Measurements from ENCODE around the gene LRMDA. TPM values are rescaled to one million over a fixed set of nuclear protein-coding genes. Genes with fewer than 3 reads are reported as not detected.

The LRMDA gene
- total and polyA plus RNA-seq, 2 of the 8 experiments (the other 6 are each of a cell fraction or from before 2014, with no cell fraction given), result 0.86 to 2.8 TPM

DNA sequence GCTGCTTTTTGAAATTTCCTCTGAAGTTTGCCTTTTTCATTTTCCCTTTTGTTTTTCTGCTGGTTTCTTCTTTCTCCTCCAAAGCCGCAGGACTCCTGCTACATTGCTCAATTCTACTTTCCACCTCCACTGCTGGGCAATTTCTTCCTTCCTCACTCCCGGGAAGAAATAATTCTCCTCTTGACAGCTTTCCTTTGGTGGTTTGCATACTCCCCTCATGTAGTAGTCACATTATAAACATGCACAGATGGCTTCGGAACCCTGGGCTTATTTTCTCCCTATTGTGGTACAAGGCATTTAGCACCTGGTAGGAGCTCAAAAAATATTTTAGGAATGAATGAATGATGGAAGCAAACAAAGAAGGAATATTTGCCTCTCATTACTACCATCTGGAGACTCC lies 977.2 kb downstream of the LRMDA start:
- no peak overlapping the region for H2BK120ac ChIP-seq (replicated peaks; ENCODE audit: low read depth, low read length)
- no peak overlapping the region for H2BK12ac ChIP-seq (ENCODE audit: low read depth, low read length)
- 82% methylated on average over 3 of the region's 3 CpGs; no CpG with 5 or more reads in 1 of the 2 experiments for WGBS, 2 experiments (ENCODE audit: extremely low coverage in 1 of 2, insufficient coverage in 1 of 2, insufficient read length in 1 of 2, insufficient replicate concordance in 2 of 2, low coverage in 1 of 2, low lambda C conversion rate in 2 of 2, missing lambda C conversion rate in 1 of 2)
- H3K27me3 ChIP-seq (replicated peaks in 1 of 4; ENCODE audit: control insufficient read depth in 3 of 4, extremely low read depth in 1 of 4, insufficient read depth in 3 of 4, low read length in 3 of 4), result no peaks in the 10 kb centered on the region
- no peak overlapping the region for H3K27ac ChIP-seq (ENCODE audit: low read depth, low read length)
- H3K56ac ChIP-seq (replicated peaks; ENCODE audit: insufficient read length, low read depth, low read length), result no peak overlapping the region
- CTCF ChIA-PET (ENCODE audit: partially characterized antibody), result interaction anchor here (0.5 kb wide), 1 partner anchor 619 kb away, joined by 3 read pairs; no protein-coding TSS in a partner anchor
- H3K79me2 ChIP-seq (ENCODE audit: control insufficient read depth in 1 of 2, insufficient read depth in 2 of 2, low read length in 2 of 2), result no peaks in the 10 kb centered on the region
- TF ChIP-seq TEAD4 (IDR thresholded peaks at IDR 0.05; ENCODE audit: low read depth, low read length), result no peak
- no peak for TF ChIP-seq POU5F1 (IDR thresholded peaks at IDR 0.05; ENCODE audit: low read depth, low read length)
- TF ChIP-seq, protein P1, sequence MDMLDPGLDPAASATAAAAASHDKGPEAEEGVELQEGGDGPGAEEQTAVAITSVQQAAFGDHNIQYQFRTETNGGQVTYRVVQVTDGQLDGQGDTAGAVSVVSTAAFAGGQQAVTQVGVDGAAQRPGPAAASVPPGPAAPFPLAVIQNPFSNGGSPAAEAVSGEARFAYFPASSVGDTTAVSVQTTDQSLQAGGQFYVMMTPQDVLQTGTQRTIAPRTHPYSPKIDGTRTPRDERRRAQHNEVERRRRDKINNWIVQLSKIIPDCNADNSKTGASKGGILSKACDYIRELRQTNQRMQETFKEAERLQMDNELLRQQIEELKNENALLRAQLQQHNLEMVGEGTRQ (IDR thresholded peaks at IDR 0.05; ENCODE audit: low read length), result no peak
- TF ChIP-seq JUN (IDR thresholded peaks at IDR 0.05; ENCODE audit: low read depth, low read length), result no peak
- no peak for TF ChIP-seq TAF1 (IDR thresholded peaks at IDR 0.05; ENCODE audit: low read depth, low read length)
- TF ChIP-seq RAD21 (IDR thresholded peaks at IDR 0.05 in 1 of 2, conservative IDR thresholded peaks at IDR 0.05 in 1 of 2; ENCODE audit: low read depth in 2 of 2, low read length in 2 of 2), result no peak
- TF ChIP-seq, protein P2, sequence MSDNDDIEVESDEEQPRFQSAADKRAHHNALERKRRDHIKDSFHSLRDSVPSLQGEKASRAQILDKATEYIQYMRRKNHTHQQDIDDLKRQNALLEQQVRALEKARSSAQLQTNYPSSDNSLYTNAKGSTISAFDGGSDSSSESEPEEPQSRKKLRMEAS (IDR thresholded peaks at IDR 0.05), result no peak
- H4K8ac ChIP-seq (ENCODE audit: extremely low read depth, insufficient read depth, low read length), result no peak overlapping the region
- H3K36me3 ChIP-seq (ENCODE audit: control insufficient read depth in 2 of 4, insufficient read depth in 4 of 4, low read length in 3 of 4), result no peaks in the 10 kb centered on the region; a peak in 1 of 8 replicates
- H2BK15ac ChIP-seq (ENCODE audit: low read length), result no peak overlapping the region
- no peaks in the 10 kb centered on the region for H3K79me1 ChIP-seq (ENCODE audit: low read depth, low read length)
- H3K9me3 ChIP-seq (ENCODE audit: insufficient read depth in 2 of 2, low read depth in 1 of 2, low read length in 1 of 2), result no peaks in the 10 kb centered on the region
- H3K4me3 ChIP-seq (ENCODE audit: extremely low read depth in 1 of 4, insufficient read depth in 2 of 4, low read depth in 3 of 4, low read length in 4 of 4), result no peak overlapping the region
- no peak for DNase-seq (ENCODE audit: low read depth in 1 of 2, low spot score in 2 of 2)
- H3K9ac ChIP-seq (replicated peaks in 1 of 4; ENCODE audit: extremely low read depth in 1 of 4, low read depth in 3 of 4, low read length in 3 of 4), result no peak overlapping the region
- H3K23me2 ChIP-seq (ENCODE audit: low read depth, low read length), result no peaks in the 10 kb centered on the region
- POLR2A ChIA-PET (ENCODE audit: partially characterized antibody), result no interaction called here
- H3K23ac ChIP-seq (ENCODE audit: insufficient read length), result no peak overlapping the region
- H4K5ac ChIP-seq (ENCODE audit: insufficient read length, low read depth, low read length), result no peak overlapping the region
- H4K20me1 ChIP-seq (replicated peaks in 1 of 2; ENCODE audit: control insufficient read depth in 1 of 2, insufficient read depth in 2 of 2, low read length in 2 of 2), result no peaks in the 10 kb centered on the region
- H2BK20ac ChIP-seq (ENCODE audit: low read length), result no peak overlapping the region
- H2AK5ac ChIP-seq (ENCODE audit: low read depth, low read length), result no peak overlapping the region
- no peak overlapping the region for H2AFZ ChIP-seq (ENCODE audit: low read length)
- H3K4me1 ChIP-seq (replicated peaks in 1 of 4; ENCODE audit: control insufficient read depth in 3 of 4, insufficient read depth in 4 of 4, low read length in 3 of 4), result no peaks in the 10 kb centered on the region
- no peak overlapping the region for H3K14ac ChIP-seq (ENCODE audit: insufficient read length)
- H3K4ac ChIP-seq (replicated peaks; ENCODE audit: insufficient read length, low read depth, low read length), result no peak overlapping the region
- no peak overlapping the region for H3K4me2 ChIP-seq (ENCODE audit: insufficient read depth in 1 of 2, low read depth in 2 of 2, low read length in 2 of 2)
- no peak overlapping the region for H3K18ac ChIP-seq (ENCODE audit: extremely low read depth, low read length)
- H2BK5ac ChIP-seq (ENCODE audit: low read depth, low read length), result no peak overlapping the region
- no peak overlapping the region for H4K91ac ChIP-seq (replicated peaks; ENCODE audit: insufficient read length, low read length)
- FAIRE-seq, result no peak
